Spinal cord (tissue), 10 donors: ENCODE results near the gene UACA. TPM values are rescaled to one million over a fixed set of nuclear protein-coding genes. Genes with fewer than 3 reads are reported as not detected.

ENCODE experiments used
- DNase-seq, 6 donors: peaks; one replicate each; pipeline versions ENCODE4 v3.0.0 to v3.0.0-alpha.2; 2013 to 2015; ENCODE audit warnings: low spot score in 6 of 6, low read depth in 4 of 6
- H3K27ac ChIP-seq: one replicate; pipeline ENCODE4 v1.5.1; 2013; ENCODE audit warnings: low read depth, low read length, control low read depth
- H3K27me3 ChIP-seq: one replicate; pipeline ENCODE4 v1.6.1; 2013; ENCODE audit warnings: low read length; ENCODE audit not compliant: control insufficient read depth, insufficient read depth
- H3K36me3 ChIP-seq: one replicate; pipeline ENCODE4 v1.6.1; 2013; ENCODE audit warnings: low read length; ENCODE audit not compliant: control insufficient read depth, insufficient read depth
- H3K4me1 ChIP-seq: one replicate; pipeline ENCODE4 v1.6.1; 2013; ENCODE audit warnings: low read length; ENCODE audit not compliant: control insufficient read depth, insufficient read depth
- H3K4me3 ChIP-seq: one replicate; pipeline ENCODE4 v1.5.1; 2013; ENCODE audit warnings: low read depth, low read length, control low read depth
- H3K9me3 ChIP-seq: one replicate; pipeline ENCODE4 v1.6.1; 2013; ENCODE audit warnings: low read length; ENCODE audit not compliant: control insufficient read depth, insufficient read depth
- WGBS: methylation state at CpG from one replicate; pipeline ENCODE4 v1.1.5; 2013; ENCODE audit warnings: missing lambda C conversion rate; ENCODE audit not compliant: insufficient coverage; 5-methylcytosine and 5-hydroxymethylcytosine counted together
- polyA plus RNA-seq, 2 donors: library from polyadenylated mRNA; unstranded; fragments of 120-200 nt; gene quantifications; one replicate each; pipeline ENCODE4 v1.2.1, GENCODE V29; 2013; ENCODE audit not compliant: insufficient read length in 2 of 2
- total RNA-seq, 2 donors: library from RNA; depleted of rRNA in 1 of 2; stranded (reverse); fragments of 120-200 nt in 1 of 2; fragments of >200 nt in 1 of 2; gene quantifications; one replicate each; pipeline versions ENCODE4 v1.2.3 to v1.2.4, GENCODE V29; 2013 to 2014
- donor health status: healthy.

UACA gene
- total and polyA plus RNA-seq, 4 donors = 50.8 to 188 (median 87.2) TPM

- WGBS = no CpG with 5 or more reads among the region's 5 CpGs
- Histone ChIP-seq H3K36me3 (no peaks in the 10 kb centered on the region), H3K4me3 (no peak overlapping the region), H3K27ac (no peak overlapping the region), H3K4me1 (peaks cover 19% of the 10 kb centered on the region), H3K27me3 (no peaks in the 10 kb centered on the region), H3K9me3 (no peaks in the 10 kb centered on the region)
- no peak for DNase-seq
These were observed 34.1 kb upstream of the UACA start for GRCh38 chr15:70797464-70797863.

DNA sequence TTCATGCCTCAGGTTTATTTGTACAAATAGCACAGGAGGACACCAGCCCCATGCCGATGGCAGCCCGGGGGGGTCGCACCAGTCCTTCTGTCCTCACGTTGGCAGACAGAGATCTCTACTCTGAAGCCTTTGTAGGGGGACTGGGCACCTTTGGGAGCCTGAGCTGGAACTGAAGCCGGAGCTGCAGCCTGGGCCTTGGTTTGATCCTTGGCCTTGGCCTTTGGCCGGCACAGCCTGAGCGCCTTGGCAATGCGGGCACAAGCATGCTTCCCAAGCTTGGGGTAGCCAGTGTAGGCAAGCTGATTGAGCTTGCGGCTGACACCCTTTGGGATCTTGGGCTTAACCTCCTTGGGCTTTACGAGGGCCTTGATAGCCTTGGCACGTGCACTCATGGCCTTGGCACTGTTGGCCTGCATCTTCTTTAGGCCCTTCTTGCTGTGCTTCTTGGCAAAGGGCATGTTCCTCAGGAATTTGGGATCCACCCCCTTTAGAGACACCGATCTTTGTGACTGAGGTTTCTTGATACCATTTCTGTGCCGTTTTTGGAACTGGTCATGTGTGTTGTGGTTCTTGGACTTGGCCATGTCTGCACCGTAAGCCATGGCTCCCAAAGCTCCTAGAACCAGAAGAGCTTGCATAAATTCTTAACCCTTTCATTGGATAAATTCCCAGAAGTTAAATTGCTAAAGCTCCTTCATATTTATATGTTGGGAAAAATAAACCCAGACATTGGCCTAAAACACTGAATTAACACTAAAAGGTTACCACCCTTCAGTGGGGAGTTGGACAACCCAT, 33.4 kb upstream of the UACA start:
- DNase-seq = no peak
- Histone ChIP-seq H3K9me3 (no peaks in the 10 kb centered on the region), H3K4me3 (no peak overlapping the region), H3K36me3 (no peaks in the 10 kb centered on the region), H3K27me3 (no peaks in the 10 kb centered on the region), H3K27ac (no peak overlapping the region), H3K4me1 (peaks cover 19% of the 10 kb centered on the region)
- 96% methylated on average over 12 of the region's 14 CpGs for WGBS

DNA sequence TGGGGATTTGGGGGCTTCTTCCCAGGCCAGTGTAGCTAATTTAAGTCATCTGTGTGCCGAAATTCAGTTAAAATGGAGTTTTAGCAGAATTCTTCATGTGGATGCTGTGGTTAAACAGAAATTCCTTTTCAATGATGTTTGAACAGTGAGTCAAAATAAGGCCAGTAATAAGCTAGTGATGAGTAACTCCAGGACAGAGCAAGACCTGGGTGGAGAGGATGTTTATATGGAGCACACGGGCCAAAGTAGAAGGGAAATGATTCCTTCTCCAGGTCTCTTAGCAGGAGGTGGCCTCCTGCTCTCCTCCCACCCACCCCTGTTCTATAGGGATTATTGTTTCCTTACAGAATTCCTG, 31.9 kb upstream of the UACA start:
- DNase-seq = no peak

GRCh38 chr15:70794596-70795310, 31.4 kb upstream of the UACA start:
- 85% methylated on average over 3 of the region's 12 CpGs for WGBS
- Histone ChIP-seq H3K27me3 (no peaks in the 10 kb centered on the region), H3K4me1 (peaks cover 7% of the 10 kb centered on the region), H3K27ac (peak overlapping the region; percentile 61), H3K9me3 (no peaks in the 10 kb centered on the region), H3K36me3 (no peaks in the 10 kb centered on the region), H3K4me3 (no peak overlapping the region)
- no peak for DNase-seq

More for the DNA sequence above, 31.9 kb upstream of the UACA start:
- no peaks in the 10 kb centered on the region for H3K9me3 ChIP-seq
- 69% methylated on average over 1 of the region's 2 CpGs for WGBS
- no peak overlapping the region for H3K4me3 ChIP-seq
- H3K27me3 ChIP-seq = no peaks in the 10 kb centered on the region
- H3K4me1 ChIP-seq = peaks cover 9% of the 10 kb centered on the region
- peak overlapping the region; percentile 61 for H3K27ac ChIP-seq
- H3K36me3 ChIP-seq = no peaks in the 10 kb centered on the region

- H3K36me3 ChIP-seq = no peaks in the 10 kb centered on the region
- H3K4me1 ChIP-seq = peaks cover 3% of the 10 kb centered on the region
- H3K4me3 ChIP-seq = no peak overlapping the region
- no peak for DNase-seq
- 100% methylated on average over 2 of the region's 6 CpGs for WGBS
- H3K9me3 ChIP-seq = no peaks in the 10 kb centered on the region
- no peaks in the 10 kb centered on the region for H3K27me3 ChIP-seq
- no peak overlapping the region for H3K27ac ChIP-seq
These were observed 30.3 kb upstream of the UACA start for GRCh38 chr15:70793694-70794093.

- H3K4me1 ChIP-seq = peaks cover 3% of the 10 kb centered on the region
- H3K27ac ChIP-seq = no peak overlapping the region
- H3K9me3 ChIP-seq = no peaks in the 10 kb centered on the region
- H3K36me3 ChIP-seq = no peaks in the 10 kb centered on the region
- 86% methylated on average over 1 of the region's 2 CpGs for WGBS
- no peak for DNase-seq
- no peak overlapping the region for H3K4me3 ChIP-seq
- H3K27me3 ChIP-seq = no peaks in the 10 kb centered on the region
These were observed 28.8 kb upstream of the UACA start for GRCh38 chr15:70792171-70792573.

- H3K4me3 ChIP-seq = no peak overlapping the region
- no peaks in the 10 kb centered on the region for H3K36me3 ChIP-seq
- peaks cover 3% of the 10 kb centered on the region for H3K4me1 ChIP-seq
- H3K27ac ChIP-seq = no peak overlapping the region
- WGBS = 84% methylated on average over 4 of the region's 5 CpGs
- H3K27me3 ChIP-seq = no peaks in the 10 kb centered on the region
- no peak for DNase-seq
- no peaks in the 10 kb centered on the region for H3K9me3 ChIP-seq
These were observed 27.9 kb upstream of the UACA start for GRCh38 chr15:70791259-70791658.

- no peaks in the 10 kb centered on the region for H3K36me3 ChIP-seq
- H3K9me3 ChIP-seq = no peaks in the 10 kb centered on the region
- H3K27me3 ChIP-seq = no peaks in the 10 kb centered on the region
- H3K4me3 ChIP-seq = no peak overlapping the region
- H3K4me1 ChIP-seq = no peaks in the 10 kb centered on the region
- DNase-seq = no peak
- H3K27ac ChIP-seq = no peak overlapping the region
- 62% methylated on average over 2 of the region's 4 CpGs for WGBS
These were observed 25.9 kb upstream of the UACA start for GRCh38 chr15:70789213-70789612.

DNA sequence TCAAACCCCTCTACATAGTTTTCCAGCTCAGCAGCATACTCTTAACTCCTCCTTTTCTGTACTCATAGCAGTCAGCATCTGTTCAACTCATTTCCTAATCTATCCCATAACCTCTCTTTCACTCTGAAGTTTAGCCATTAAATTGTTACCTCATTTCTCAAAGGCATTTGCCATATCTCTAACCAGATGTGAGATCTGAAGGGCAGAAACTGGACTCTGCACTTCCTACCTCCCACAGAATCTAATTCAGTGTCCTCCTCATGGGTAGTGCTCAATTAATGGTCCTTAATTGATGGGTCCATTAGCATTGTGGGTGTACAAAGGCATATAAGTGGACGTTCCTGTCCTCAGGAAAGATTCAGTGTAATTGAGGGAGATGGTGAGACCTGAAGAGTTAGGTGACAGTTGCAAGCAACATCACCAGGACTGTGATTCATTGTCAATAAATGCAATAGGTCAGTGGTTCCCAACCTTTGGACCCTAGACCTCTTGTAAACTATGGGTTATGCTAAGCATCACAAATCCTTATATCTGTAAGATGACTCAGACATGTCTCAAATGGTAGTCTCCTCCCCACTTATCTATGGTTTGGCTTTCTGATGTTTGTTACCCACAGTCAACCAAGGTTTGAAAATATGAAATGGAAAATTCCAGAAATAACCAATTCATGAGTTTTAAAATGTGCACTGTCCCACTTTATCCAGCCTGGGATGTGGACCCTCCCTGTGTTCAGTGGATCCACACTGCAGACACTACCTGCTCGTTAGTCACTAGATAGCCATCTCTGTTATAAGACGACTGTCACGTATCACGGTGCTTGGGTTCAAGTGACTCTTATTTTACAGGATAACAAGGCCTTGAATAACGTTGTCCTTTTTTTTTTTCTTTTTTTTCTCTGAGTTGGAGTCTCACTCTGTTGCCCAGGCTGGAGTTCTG, 25.0 kb upstream of the UACA start:
- WGBS = 82% methylated on average over 6 of the region's 6 CpGs
- Histone ChIP-seq H3K4me1 (no peaks in the 10 kb centered on the region), H3K27me3 (no peaks in the 10 kb centered on the region), H3K4me3 (no peak overlapping the region), H3K36me3 (no peaks in the 10 kb centered on the region), H3K9me3 (no peaks in the 10 kb centered on the region), H3K27ac (no peak overlapping the region)
- no peak for DNase-seq
